GM12878 (cell line): ENCODE data around the gene TEDC1. TPM values are rescaled to one million over a fixed set of nuclear protein-coding genes. Genes with fewer than 3 reads are reported as not detected.

Source experiments
- BACH1 ChIP-seq: fragments of 450-650 bp; IDR thresholded peaks from 2 replicates; pipeline ENCODE4 v1.6.1; 2017; ENCODE audit warnings: mild to moderate bottlenecking, borderline replicate concordance
- BHLHE40 ChIP-seq, 2 experiments: fragments of 450-650 bp in 1 of 2; IDR thresholded peaks; 2 replicates each; pipeline ENCODE4 v1.6.1; 2011 to 2017; ENCODE audit warnings: low read depth in 2 of 2, borderline replicate concordance in 1 of 2, improper control_type of control experiment in 1 of 2, low read length in 1 of 2, mild to moderate bottlenecking in 1 of 2
- DPF2 ChIP-seq: fragments of 450-650 bp; IDR thresholded peaks from 2 replicates; pipeline ENCODE4 v1.6.1; 2017; ENCODE audit warnings: mild to moderate bottlenecking
- NFYA ChIP-seq: IDR thresholded peaks from 2 replicates; pipeline ENCODE4 v1.6.1; 2011; ENCODE audit warnings: low read depth, mild to moderate bottlenecking, low read length, improper control_type of control experiment, borderline replicate concordance
- RFX5 ChIP-seq: IDR thresholded peaks from 2 replicates; pipeline ENCODE4 v1.6.1; 2011; ENCODE audit warnings: low read depth, low read length, improper control_type of control experiment
- SIX5 ChIP-seq: IDR thresholded peaks from 2 replicates; pipeline ENCODE4 v1.6.1; 2011; ENCODE audit warnings: mild to moderate bottlenecking, low read depth, low read length, moderate library complexity; ENCODE audit not compliant: severe bottlenecking
- SMAD5 ChIP-seq: IDR thresholded peaks from 2 replicates; pipeline ENCODE4 v1.6.1; 2016; ENCODE audit warnings: antibody characterized with exemption, low read depth
- TAF1 ChIP-seq: IDR thresholded peaks from 2 replicates; pipeline ENCODE4 v1.6.1; 2011; ENCODE audit warnings: mild to moderate bottlenecking, low read depth, low read length, borderline replicate concordance
- TBL1XR1 ChIP-seq: IDR thresholded peaks from 2 replicates; pipeline ENCODE4 v1.6.1; 2012; ENCODE audit warnings: low read depth, low read length, improper control_type of control experiment
- TCF7 ChIP-seq: IDR thresholded peaks from 2 replicates; pipeline ENCODE4 v1.6.1; 2014; ENCODE audit warnings: antibody characterized with exemption, borderline replicate concordance
- WRNIP1 ChIP-seq: IDR thresholded peaks from 2 replicates; pipeline ENCODE4 v1.6.1; 2011; ENCODE audit warnings: low read depth, low read length, improper control_type of control experiment, borderline replicate concordance
- polyA plus RNA-seq, 11 experiments: library from polyadenylated mRNA; depleted of rRNA in 4 of 11; unstranded in 6 of 11; stranded (reverse) in 5 of 11; fragments of >200 nt; fragmentation: Nextera tagmentation in 4 of 11; fragmentation: Illumina TruSeq in 1 of 11; extraction: Ambion mirVana in 4 of 11; extraction: Trizol in 1 of 11; gene quantifications; 1 replicate in 1 of 11; 2 replicates in 10 of 11; pipeline versions ENCODE4 v1.2.1 to v1.2.3, GENCODE V29; 2011 to 2016; ENCODE audit warnings: inconsistent platforms in 2 of 11, missing spikeins in 2 of 11, low read depth in 1 of 11
- total RNA-seq, 4 experiments: library from RNA; depleted of rRNA in 3 of 4; stranded (reverse); fragments of >200 nt in 3 of 4; fragmentation: Illumina TruSeq in 1 of 4; extraction: Trizol in 1 of 4; gene quantifications; 2 replicates each; pipeline versions ENCODE4 v1.2.1 to v1.2.3, GENCODE V29; 2013 to 2021
- TF ChIP-seq, protein P1 (sequence below): fragments of 450-650 bp; IDR thresholded peaks from 2 replicates; pipeline ENCODE4 v1.6.1; 2017; ENCODE audit warnings: borderline replicate concordance
- TF ChIP-seq, protein P2 (sequence below): IDR thresholded peaks from 2 replicates; pipeline ENCODE4 v1.6.1; 2012; ENCODE audit warnings: mild to moderate bottlenecking, low read depth, low read length
- TF ChIP-seq, protein P3 (sequence below): IDR thresholded peaks from 2 replicates; pipeline ENCODE4 v1.6.1; 2012; ENCODE audit warnings: low read depth, low read length, improper control_type of control experiment
- TF ChIP-seq, protein P4 (sequence below): fragments of 450-650 bp; IDR thresholded peaks from 2 replicates; pipeline ENCODE4 v1.6.1; 2016; ENCODE audit warnings: mild to moderate bottlenecking, moderate library complexity, borderline replicate concordance
- TF ChIP-seq, protein P5 (sequence below): fragments of 450-650 bp; IDR thresholded peaks from 2 replicates; pipeline ENCODE4 v1.6.1; 2014; ENCODE audit warnings: mild to moderate bottlenecking

The TEDC1 gene
- total and polyA plus RNA-seq, 10 of the 15 experiments (the other 5 are each of a cell fraction or from before 2014, with no cell fraction given): 0.19 to 34.2 (median 14.5) TPM

DNA sequence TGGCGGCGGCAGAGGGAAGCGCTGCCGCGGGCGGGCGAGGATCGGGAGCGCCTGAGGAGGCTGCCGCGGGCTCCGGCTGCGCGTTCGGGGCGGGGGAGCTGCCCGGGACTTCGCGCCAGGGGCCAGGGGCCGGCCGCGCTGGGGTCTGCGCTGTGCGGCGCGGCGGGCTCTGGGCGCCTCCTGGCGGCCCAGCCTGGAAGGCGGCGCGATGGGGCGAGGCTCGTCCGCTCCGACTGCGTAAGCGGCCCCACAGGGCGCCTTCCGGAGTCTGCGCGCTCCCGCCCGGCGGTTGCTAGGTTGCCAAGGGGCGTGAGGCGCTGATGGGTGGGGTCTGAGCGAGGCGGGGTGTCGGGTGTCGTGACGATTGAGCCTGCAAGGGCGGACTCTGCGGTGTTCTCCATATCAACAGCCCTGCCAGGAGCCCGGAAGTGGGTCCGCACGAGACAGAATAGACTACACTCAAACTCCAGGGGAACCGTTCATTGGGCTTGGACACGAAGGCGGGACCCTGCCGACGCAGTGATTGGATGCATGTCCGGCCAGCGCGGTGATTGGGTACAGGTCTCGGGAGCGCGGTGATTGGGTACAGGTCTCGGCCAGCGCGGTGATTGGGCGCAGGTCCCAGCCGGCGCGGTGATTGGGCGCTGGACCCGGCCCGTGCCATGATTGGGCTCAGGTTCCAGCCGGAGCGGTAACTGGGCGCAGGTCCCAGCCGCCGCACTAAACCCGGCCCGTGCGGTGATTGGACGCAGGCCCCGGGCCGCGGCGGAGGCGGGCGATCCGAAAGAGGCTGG is at the start of gene TEDC1 (continued):
- TF ChIP-seq, protein P1, sequence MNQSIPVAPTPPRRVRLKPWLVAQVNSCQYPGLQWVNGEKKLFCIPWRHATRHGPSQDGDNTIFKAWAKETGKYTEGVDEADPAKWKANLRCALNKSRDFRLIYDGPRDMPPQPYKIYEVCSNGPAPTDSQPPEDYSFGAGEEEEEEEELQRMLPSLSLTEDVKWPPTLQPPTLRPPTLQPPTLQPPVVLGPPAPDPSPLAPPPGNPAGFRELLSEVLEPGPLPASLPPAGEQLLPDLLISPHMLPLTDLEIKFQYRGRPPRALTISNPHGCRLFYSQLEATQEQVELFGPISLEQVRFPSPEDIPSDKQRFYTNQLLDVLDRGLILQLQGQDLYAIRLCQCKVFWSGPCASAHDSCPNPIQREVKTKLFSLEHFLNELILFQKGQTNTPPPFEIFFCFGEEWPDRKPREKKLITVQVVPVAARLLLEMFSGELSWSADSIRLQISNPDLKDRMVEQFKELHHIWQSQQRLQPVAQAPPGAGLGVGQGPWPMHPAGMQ: no peak
- TF ChIP-seq TAF1 (peak; percentile 63; the same call in 1 of the 2 replicates), BACH1 (peak; percentile 96), TCF7 (no peak; the same call in 1 of the 2 replicates), TBL1XR1 (no peak; the same call in 1 of the 2 replicates), BHLHE40 (IDR thresholded peaks at IDR 0.05; ENCODE audit: borderline replicate concordance in 1 of 2, low read depth in 2 of 2, low read length in 1 of 2) (peak; percentile 92 to 97), NFYA (peak; percentile 84), RFX5 (peak; percentile 77; the same call in 1 of the 2 replicates), DPF2 (peak; percentile 86), SMAD5 (no peak), SIX5 (no peak), WRNIP1 (no peak)
- TF ChIP-seq, protein P2, sequence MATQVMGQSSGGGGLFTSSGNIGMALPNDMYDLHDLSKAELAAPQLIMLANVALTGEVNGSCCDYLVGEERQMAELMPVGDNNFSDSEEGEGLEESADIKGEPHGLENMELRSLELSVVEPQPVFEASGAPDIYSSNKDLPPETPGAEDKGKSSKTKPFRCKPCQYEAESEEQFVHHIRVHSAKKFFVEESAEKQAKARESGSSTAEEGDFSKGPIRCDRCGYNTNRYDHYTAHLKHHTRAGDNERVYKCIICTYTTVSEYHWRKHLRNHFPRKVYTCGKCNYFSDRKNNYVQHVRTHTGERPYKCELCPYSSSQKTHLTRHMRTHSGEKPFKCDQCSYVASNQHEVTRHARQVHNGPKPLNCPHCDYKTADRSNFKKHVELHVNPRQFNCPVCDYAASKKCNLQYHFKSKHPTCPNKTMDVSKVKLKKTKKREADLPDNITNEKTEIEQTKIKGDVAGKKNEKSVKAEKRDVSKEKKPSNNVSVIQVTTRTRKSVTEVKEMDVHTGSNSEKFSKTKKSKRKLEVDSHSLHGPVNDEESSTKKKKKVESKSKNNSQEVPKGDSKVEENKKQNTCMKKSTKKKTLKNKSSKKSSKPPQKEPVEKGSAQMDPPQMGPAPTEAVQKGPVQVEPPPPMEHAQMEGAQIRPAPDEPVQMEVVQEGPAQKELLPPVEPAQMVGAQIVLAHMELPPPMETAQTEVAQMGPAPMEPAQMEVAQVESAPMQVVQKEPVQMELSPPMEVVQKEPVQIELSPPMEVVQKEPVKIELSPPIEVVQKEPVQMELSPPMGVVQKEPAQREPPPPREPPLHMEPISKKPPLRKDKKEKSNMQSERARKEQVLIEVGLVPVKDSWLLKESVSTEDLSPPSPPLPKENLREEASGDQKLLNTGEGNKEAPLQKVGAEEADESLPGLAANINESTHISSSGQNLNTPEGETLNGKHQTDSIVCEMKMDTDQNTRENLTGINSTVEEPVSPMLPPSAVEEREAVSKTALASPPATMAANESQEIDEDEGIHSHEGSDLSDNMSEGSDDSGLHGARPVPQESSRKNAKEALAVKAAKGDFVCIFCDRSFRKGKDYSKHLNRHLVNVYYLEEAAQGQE: no peak
- TF ChIP-seq, protein P3, sequence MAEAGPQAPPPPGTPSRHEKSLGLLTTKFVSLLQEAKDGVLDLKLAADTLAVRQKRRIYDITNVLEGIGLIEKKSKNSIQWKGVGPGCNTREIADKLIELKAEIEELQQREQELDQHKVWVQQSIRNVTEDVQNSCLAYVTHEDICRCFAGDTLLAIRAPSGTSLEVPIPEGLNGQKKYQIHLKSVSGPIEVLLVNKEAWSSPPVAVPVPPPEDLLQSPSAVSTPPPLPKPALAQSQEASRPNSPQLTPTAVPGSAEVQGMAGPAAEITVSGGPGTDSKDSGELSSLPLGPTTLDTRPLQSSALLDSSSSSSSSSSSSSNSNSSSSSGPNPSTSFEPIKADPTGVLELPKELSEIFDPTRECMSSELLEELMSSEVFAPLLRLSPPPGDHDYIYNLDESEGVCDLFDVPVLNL: peak; percentile 96
- TF ChIP-seq, protein P4, sequence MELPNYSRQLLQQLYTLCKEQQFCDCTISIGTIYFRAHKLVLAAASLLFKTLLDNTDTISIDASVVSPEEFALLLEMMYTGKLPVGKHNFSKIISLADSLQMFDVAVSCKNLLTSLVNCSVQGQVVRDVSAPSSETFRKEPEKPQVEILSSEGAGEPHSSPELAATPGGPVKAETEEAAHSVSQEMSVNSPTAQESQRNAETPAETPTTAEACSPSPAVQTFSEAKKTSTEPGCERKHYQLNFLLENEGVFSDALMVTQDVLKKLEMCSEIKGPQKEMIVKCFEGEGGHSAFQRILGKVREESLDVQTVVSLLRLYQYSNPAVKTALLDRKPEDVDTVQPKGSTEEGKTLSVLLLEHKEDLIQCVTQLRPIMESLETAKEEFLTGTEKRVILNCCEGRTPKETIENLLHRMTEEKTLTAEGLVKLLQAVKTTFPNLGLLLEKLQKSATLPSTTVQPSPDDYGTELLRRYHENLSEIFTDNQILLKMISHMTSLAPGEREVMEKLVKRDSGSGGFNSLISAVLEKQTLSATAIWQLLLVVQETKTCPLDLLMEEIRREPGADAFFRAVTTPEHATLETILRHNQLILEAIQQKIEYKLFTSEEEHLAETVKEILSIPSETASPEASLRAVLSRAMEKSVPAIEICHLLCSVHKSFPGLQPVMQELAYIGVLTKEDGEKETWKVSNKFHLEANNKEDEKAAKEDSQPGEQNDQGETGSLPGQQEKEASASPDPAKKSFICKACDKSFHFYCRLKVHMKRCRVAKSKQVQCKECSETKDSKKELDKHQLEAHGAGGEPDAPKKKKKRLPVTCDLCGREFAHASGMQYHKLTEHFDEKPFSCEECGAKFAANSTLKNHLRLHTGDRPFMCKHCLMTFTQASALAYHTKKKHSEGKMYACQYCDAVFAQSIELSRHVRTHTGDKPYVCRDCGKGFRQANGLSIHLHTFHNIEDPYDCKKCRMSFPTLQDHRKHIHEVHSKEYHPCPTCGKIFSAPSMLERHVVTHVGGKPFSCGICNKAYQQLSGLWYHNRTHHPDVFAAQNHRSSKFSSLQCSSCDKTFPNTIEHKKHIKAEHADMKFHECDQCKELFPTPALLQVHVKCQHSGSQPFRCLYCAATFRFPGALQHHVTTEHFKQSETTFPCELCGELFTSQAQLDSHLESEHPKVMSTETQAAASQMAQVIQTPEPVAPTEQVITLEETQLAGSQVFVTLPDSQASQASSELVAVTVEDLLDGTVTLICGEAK: peak; percentile 99
- TF ChIP-seq, protein P5, sequence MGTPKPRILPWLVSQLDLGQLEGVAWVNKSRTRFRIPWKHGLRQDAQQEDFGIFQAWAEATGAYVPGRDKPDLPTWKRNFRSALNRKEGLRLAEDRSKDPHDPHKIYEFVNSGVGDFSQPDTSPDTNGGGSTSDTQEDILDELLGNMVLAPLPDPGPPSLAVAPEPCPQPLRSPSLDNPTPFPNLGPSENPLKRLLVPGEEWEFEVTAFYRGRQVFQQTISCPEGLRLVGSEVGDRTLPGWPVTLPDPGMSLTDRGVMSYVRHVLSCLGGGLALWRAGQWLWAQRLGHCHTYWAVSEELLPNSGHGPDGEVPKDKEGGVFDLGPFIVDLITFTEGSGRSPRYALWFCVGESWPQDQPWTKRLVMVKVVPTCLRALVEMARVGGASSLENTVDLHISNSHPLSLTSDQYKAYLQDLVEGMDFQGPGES: peak; percentile 96
